ENCODE measurements around the gene KRTAP4-2. TPM values are rescaled to one million over a fixed set of nuclear protein-coding genes. Genes with fewer than 3 reads are reported as not detected.

The KRTAP4-2 gene
- total and polyA plus RNA-seq, 2 of the 13 experiments (the other 11 are each of a cell fraction or from before 2014, with no cell fraction given), result not detected

DNA sequence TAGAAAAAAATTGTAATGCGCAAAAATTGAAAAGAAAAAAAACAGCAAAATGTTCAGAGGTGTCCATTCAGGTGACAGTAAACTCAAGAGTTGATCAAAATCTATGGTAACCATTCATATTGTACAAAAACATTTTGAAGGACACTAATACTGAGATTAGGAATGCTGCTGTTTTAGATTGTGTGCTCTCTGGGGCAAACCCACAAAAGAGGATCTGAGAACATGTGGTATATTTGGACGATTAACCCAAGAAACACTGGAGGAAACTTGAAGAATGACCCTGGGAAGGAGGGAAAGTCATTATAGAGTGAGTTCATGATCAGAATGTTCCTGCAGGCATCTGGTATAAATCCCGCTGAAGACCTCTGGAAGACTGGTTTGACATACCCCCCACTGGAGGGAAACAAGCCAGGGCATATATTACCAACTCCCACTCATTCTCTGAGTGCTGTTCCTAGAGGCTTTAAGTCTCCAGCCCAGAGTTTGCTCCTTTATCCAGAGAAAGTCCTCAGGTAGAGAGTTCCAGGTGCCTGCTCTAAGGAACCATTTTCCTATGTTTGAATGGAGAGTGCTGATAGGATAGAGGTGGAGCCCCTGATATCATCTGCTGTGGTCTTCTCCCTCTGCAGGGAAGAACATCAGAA, 1.2 kb downstream of the KRTAP4-2 start:
- FAIRE-seq (no peak), ATAC-seq (no peak), DNase-seq (ENCODE audit: low spot score) (no peak)
- no peaks in the 10 kb centered on the region for H3K36me3 ChIP-seq (replicated peaks in 1 of 2; ENCODE audit: control insufficient read depth in 1 of 2, insufficient read depth in 2 of 2, low read length in 2 of 2)
- WGBS (ENCODE audit: low lambda C conversion rate), result under 1% methylated on average over 3 of the region's 3 CpGs
- H3K27me3 ChIP-seq (ENCODE audit: control insufficient read depth in 1 of 2, insufficient read depth in 2 of 2, low read length in 2 of 2), result peaks cover 0 to 33% of the 10 kb centered on the region in 2 experiments; a peak in 3 of 5 replicates
- no peak overlapping the region for H3K27ac ChIP-seq (ENCODE audit: extremely low read length, insufficient read depth, low read length)
- H3K9ac ChIP-seq (ENCODE audit: insufficient read depth, low read depth, low read length), result no peak overlapping the region
- no peaks in the 10 kb centered on the region for H3K4me1 ChIP-seq (ENCODE audit: insufficient read depth, low read length)
- H3K4me2 ChIP-seq (ENCODE audit: low read depth, low read length), result no peak overlapping the region
- CTCF ChIA-PET (ENCODE audit: low intra/inter-chr PET ratio, low total read pairs), result no interaction called here
- no TSS peak for BruUV-seq (replicated peaks)
- H3K79me2 ChIP-seq (ENCODE audit: insufficient read depth, low read length), result no peaks in the 10 kb centered on the region
- no peaks in the 10 kb centered on the region for H3K9me3 ChIP-seq (ENCODE audit: low read length)
- in situ Hi-C loops (cut with HindIII; ENCODE audit: extremely low pct_ligation_motif_present, low pct_unique_long_range_greater_than_20kb) (no loop called here), intact Hi-C loops (cut with micrococcal nuclease; ENCODE audit: unreplicated experiment) (loop anchor here (10.0 kb wide), 1 partner anchor 272 kb away; no protein-coding TSS in a partner anchor)
- no peak overlapping the region for H3K4me3 ChIP-seq (replicated peaks in 1 of 3; ENCODE audit: insufficient read depth in 1 of 3, low read depth in 2 of 3, low read length in 3 of 3)
- POLR2A ChIA-PET, result no interaction called here
- no peaks in the 10 kb centered on the region for H4K20me1 ChIP-seq (ENCODE audit: insufficient read depth, low read length)
- no peak overlapping the region for H2AFZ ChIP-seq (ENCODE audit: low read length)
- no peak for TF ChIP-seq ZNF562 (CRISPR knock-in tag; IDR thresholded peaks at IDR 0.05; ENCODE audit: borderline replicate concordance)
- TF ChIP-seq KLF16 (CRISPR knock-in tag; IDR thresholded peaks at IDR 0.05), result no peak
- TF ChIP-seq, protein P1, sequence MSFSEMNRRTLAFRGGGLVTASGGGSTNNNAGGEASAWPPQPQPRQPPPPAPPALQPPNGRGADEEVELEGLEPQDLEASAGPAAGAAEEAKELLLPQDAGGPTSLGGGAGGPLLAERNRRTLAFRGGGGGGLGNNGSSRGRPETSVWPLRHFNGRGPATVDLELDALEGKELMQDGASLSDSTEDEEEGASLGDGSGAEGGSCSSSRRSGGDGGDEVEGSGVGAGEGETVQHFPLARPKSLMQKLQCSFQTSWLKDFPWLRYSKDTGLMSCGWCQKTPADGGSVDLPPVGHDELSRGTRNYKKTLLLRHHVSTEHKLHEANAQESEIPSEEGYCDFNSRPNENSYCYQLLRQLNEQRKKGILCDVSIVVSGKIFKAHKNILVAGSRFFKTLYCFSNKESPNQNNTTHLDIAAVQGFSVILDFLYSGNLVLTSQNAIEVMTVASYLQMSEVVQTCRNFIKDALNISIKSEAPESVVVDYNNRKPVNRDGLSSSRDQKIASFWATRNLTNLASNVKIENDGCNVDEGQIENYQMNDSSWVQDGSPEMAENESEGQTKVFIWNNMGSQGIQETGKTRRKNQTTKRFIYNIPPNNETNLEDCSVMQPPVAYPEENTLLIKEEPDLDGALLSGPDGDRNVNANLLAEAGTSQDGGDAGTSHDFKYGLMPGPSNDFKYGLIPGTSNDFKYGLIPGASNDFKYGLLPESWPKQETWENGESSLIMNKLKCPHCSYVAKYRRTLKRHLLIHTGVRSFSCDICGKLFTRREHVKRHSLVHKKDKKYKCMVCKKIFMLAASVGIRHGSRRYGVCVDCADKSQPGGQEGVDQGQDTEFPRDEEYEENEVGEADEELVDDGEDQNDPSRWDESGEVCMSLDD (CRISPR knock-in tag; IDR thresholded peaks at IDR 0.05; ENCODE audit: borderline replicate concordance), result no peak
- TF ChIP-seq, protein P2, sequence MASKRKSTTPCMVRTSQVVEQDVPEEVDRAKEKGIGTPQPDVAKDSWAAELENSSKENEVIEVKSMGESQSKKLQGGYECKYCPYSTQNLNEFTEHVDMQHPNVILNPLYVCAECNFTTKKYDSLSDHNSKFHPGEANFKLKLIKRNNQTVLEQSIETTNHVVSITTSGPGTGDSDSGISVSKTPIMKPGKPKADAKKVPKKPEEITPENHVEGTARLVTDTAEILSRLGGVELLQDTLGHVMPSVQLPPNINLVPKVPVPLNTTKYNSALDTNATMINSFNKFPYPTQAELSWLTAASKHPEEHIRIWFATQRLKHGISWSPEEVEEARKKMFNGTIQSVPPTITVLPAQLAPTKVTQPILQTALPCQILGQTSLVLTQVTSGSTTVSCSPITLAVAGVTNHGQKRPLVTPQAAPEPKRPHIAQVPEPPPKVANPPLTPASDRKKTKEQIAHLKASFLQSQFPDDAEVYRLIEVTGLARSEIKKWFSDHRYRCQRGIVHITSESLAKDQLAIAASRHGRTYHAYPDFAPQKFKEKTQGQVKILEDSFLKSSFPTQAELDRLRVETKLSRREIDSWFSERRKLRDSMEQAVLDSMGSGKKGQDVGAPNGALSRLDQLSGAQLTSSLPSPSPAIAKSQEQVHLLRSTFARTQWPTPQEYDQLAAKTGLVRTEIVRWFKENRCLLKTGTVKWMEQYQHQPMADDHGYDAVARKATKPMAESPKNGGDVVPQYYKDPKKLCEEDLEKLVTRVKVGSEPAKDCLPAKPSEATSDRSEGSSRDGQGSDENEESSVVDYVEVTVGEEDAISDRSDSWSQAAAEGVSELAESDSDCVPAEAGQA (IDR thresholded peaks at IDR 0.05; ENCODE audit: low read depth), result no peak
- TF ChIP-seq, protein P2 (CRISPR knock-in tag; IDR thresholded peaks at IDR 0.05; ENCODE audit: borderline replicate concordance), result no peak
- TF ChIP-seq ZFP1 (CRISPR knock-in tag; IDR thresholded peaks at IDR 0.05), result no peak
- no peak for TF ChIP-seq ZMYM2 (CRISPR knock-in tag; IDR thresholded peaks at IDR 0.05)
- TF ChIP-seq TCF12 (IDR thresholded peaks at IDR 0.05), result no peak
- TF ChIP-seq TCF12 (CRISPR knock-in tag; IDR thresholded peaks at IDR 0.05), result no peak
- TF ChIP-seq DNMT3B (CRISPR knock-in tag; conservative IDR thresholded peaks at IDR 0.05), result no peak

Measured in HepG2 (cell line).